SK-N-SH (cell line): ENCODE measurements around the gene GRK3. TPM values are rescaled to one million over a fixed set of nuclear protein-coding genes. Genes with fewer than 3 reads are reported as not detected.

Experiments
- CTCF ChIA-PET: fragments of 300-600, 350-600 bp; formaldehyde crosslinking; extraction: SDS; loops from one replicate; lab custom pipeline; 2021; lab: Yijun Ruan, JAX
- POLR2A ChIA-PET: fragments of 350-600 bp; sonication (Branson Sonifier 250); formaldehyde crosslinking; extraction: SDS; loops from one replicate; lab custom pipeline; 2020; ENCODE audit warnings: antibody characterized with exemption, inconsistent platforms; lab: Yijun Ruan, JAX
- DNase-seq: peaks from one replicate; pipeline ENCODE4 v3.0.0; 2012
- H2AFZ ChIP-seq: fragments of 200-600 bp; sonication (generic); 2 replicates; pipeline ENCODE4 v1.8.1; 2016; ENCODE audit warnings: antibody characterized with exemption, mild to moderate bottlenecking, low read depth
- H3F3A ChIP-seq: fragments of 200-600 bp; sonication (generic); replicated peaks from 2 replicates; pipeline ENCODE3; 2016; ENCODE audit warnings: antibody characterized with exemption, mild to moderate bottlenecking; ENCODE audit not compliant: insufficient read depth
- H3K27ac ChIP-seq, 2 experiments: fragments of 200-500 bp in 1 of 2; fragments of 200-600 bp in 1 of 2; sonication (Bioruptor generic) in 1 of 2; sonication (generic), shearing (Covaris generic) in 1 of 2; 2 replicates each; pipeline versions ENCODE4 v1.5.1 to v1.6.1; 2014 to 2016; ENCODE audit warnings: low read depth in 2 of 2, inconsistent platforms in 1 of 2, low read length in 1 of 2, mild to moderate bottlenecking in 1 of 2, mixed read lengths in 1 of 2
- H3K27me3 ChIP-seq: fragments of 200-600 bp; sonication (generic), shearing (Covaris generic); 2 replicates; pipeline ENCODE4 v1.6.1; 2016; ENCODE audit warnings: mixed run types; ENCODE audit not compliant: insufficient read depth
- H3K36me3 ChIP-seq, 2 experiments: fragments of 200-500 bp in 1 of 2; fragments of 200-600 bp in 1 of 2; sonication (Bioruptor generic) in 1 of 2; sonication (generic) in 1 of 2; replicated peaks in 1 of 2; 2 replicates each; pipeline versions ENCODE3 to v1.5.1; 2014 to 2016; ENCODE audit warnings: low read length in 1 of 2, mild to moderate bottlenecking in 1 of 2; ENCODE audit not compliant: insufficient read depth in 2 of 2, control insufficient read depth in 1 of 2
- H3K4me1 ChIP-seq, 2 experiments: fragments of 200-500 bp in 1 of 2; fragments of 200-600 bp in 1 of 2; sonication (Bioruptor generic) in 1 of 2; sonication (generic), shearing (Covaris generic) in 1 of 2; 2 replicates each; pipeline versions ENCODE4 v1.5.1 to v1.6.1; 2014 to 2016; ENCODE audit warnings: low read depth in 1 of 2, low read length in 1 of 2, mixed run types in 1 of 2; ENCODE audit not compliant: insufficient read depth in 2 of 2, control insufficient read depth in 1 of 2
- H3K4me2 ChIP-seq: fragments of 200-600 bp; sonication (generic), shearing (Covaris generic); 2 replicates; pipeline ENCODE4 v1.6.1; 2017; ENCODE audit warnings: mixed run types
- H3K4me3 ChIP-seq, 2 experiments: fragments of 200-500 bp in 1 of 2; fragments of 200-600 bp in 1 of 2; sonication (Bioruptor generic) in 1 of 2; sonication (generic), shearing (Covaris generic) in 1 of 2; 2 replicates each; pipeline versions ENCODE4 v1.5.1 to v1.8.1; 2014 to 2016; ENCODE audit warnings: low read depth in 2 of 2, inconsistent platforms in 1 of 2, low read length in 1 of 2, mild to moderate bottlenecking in 1 of 2, mixed read lengths in 1 of 2, moderate library complexity in 1 of 2
- H3K79me2 ChIP-seq: fragments of 200-600 bp; sonication (generic); 2 replicates; pipeline ENCODE4 v1.8.1; 2017; ENCODE audit warnings: mild to moderate bottlenecking; ENCODE audit not compliant: insufficient read depth
- H3K9ac ChIP-seq: fragments of 200-600 bp; sonication (generic); 2 replicates; pipeline ENCODE4 v1.6.1; 2017; ENCODE audit warnings: mixed run types
- H3K9me2 ChIP-seq: fragments of 200-600 bp; sonication (generic); 2 replicates; pipeline ENCODE4 v1.6.1; 2017; ENCODE audit warnings: mixed run types
- H3K9me3 ChIP-seq: fragments of 200-600 bp; sonication (generic); 2 replicates; pipeline ENCODE4 v1.6.1; 2017; ENCODE audit warnings: mixed run types, mild to moderate bottlenecking, moderate library complexity
- H4K20me1 ChIP-seq: fragments of 200-600 bp; sonication (generic); 2 replicates; pipeline ENCODE4 v1.6.1; 2017; ENCODE audit warnings: mild to moderate bottlenecking, mixed run types; ENCODE audit not compliant: insufficient read depth
- ELF1 ChIP-seq: IDR thresholded peaks from 2 replicates; pipeline ENCODE4 v1.4.0; 2012
- EZH2phosphoT487 ChIP-seq: fragments of 200-600 bp; sonication (generic); IDR thresholded peaks from 2 replicates; pipeline ENCODE4 v1.6.1; 2017; ENCODE audit warnings: low read depth, mixed run types, mild to moderate bottlenecking, antibody characterized with exemption, moderate library complexity, borderline replicate concordance
- GABPA ChIP-seq: IDR thresholded peaks from 2 replicates; pipeline ENCODE4 v1.4.0; 2012; ENCODE audit warnings: low read depth, mild to moderate bottlenecking
- NFIC ChIP-seq: IDR thresholded peaks from 2 replicates; pipeline ENCODE4 v1.4.0; 2012; ENCODE audit warnings: borderline replicate concordance
- POLR2AphosphoS5 ChIP-seq: IDR thresholded peaks from 2 replicates; pipeline ENCODE4 v1.6.1; 2012; ENCODE audit warnings: low read depth, low read length
- RCOR1 ChIP-seq: fragments of 150-350 bp; IDR thresholded peaks from 2 replicates; pipeline ENCODE4 v1.6.1; 2017; ENCODE audit warnings: antibody characterized with exemption, low read length
- RFX5 ChIP-seq: IDR thresholded peaks from 2 replicates; pipeline ENCODE4 v1.6.1; 2012; ENCODE audit warnings: mild to moderate bottlenecking, improper control_type of control experiment, low read length
- RXRA ChIP-seq: IDR thresholded peaks from 2 replicates; pipeline ENCODE4 v1.4.0; 2012; ENCODE audit warnings: low read depth, mild to moderate bottlenecking, borderline replicate concordance
- SIN3A ChIP-seq: IDR thresholded peaks from 2 replicates; pipeline ENCODE4 v1.6.1; 2012; ENCODE audit warnings: low read depth, mild to moderate bottlenecking, low read length, moderate library complexity, borderline replicate concordance
- SMC3 ChIP-seq: IDR thresholded peaks from 2 replicates; pipeline ENCODE4 v1.6.1; 2012; ENCODE audit warnings: low read depth, low read length, improper control_type of control experiment
- TAF1 ChIP-seq: IDR thresholded peaks from 2 replicates; pipeline ENCODE4 v1.6.1; 2012; ENCODE audit warnings: low read depth, mild to moderate bottlenecking, low read length, moderate library complexity, borderline replicate concordance
- TCF12 ChIP-seq: IDR thresholded peaks from 2 replicates; pipeline ENCODE4 v1.4.0; 2012
- YY1 ChIP-seq: IDR thresholded peaks from 2 replicates; pipeline ENCODE4 v1.4.0; 2012; ENCODE audit warnings: low read depth, mild to moderate bottlenecking
- WGBS: methylation state at CpG from one replicate; pipeline ENCODE4 v1.1.6; 2017; ENCODE audit warnings: low lambda C conversion rate; 5-methylcytosine and 5-hydroxymethylcytosine counted together
- polyA plus RNA-seq, 3 experiments: library from polyadenylated mRNA; depleted of rRNA; stranded (reverse); fragments of >200 nt; gene quantifications; 2 replicates each; pipeline ENCODE4 v1.2.3, GENCODE V29; 2012
- TF ChIP-seq, protein P1 (sequence below): fragments of 200-600 bp; sonication (generic); IDR thresholded peaks from 2 replicates; pipeline ENCODE4 v1.6.1; 2017; ENCODE audit warnings: antibody characterized with exemption, mild to moderate bottlenecking, moderate library complexity
- TF ChIP-seq, protein P2 (sequence below): IDR thresholded peaks from 2 replicates; pipeline ENCODE4; 2012
- TF ChIP-seq, protein P3 (sequence below): IDR thresholded peaks from 2 replicates; pipeline ENCODE4 v1.4.0; 2012; ENCODE audit warnings: low read depth, borderline replicate concordance
- TF ChIP-seq, protein P4 (sequence below): fragments of 150-350 bp; IDR thresholded peaks from 2 replicates; pipeline ENCODE4 v1.6.1; 2017; ENCODE audit warnings: antibody characterized with exemption, low read length, low read depth, borderline replicate concordance

The GRK3 gene
- polyA plus RNA-seq, 1 of the 3 experiments (the other 2 are of a cell fraction), result 1.3 TPM

DNA sequence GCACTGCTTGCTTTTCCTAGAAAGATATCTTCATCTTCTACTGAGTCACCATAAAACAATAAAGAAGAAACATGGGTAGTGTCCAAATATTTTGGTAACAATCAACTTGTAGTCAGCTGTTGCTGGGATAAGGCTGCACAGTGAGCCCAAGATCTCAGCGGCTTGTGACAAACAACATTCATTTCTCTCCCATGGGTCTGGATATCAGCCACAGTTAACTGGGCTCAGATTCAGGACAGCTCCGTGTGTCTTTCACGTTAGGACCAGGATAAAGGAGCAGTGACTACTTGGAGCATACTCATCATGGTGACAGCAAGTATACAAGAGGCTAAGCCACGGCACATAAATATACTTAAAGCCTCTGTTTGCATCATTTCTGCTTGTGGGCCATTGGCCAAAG, 27.9 kb upstream of the GRK3 start:
- 55% methylated on average over 4 of the region's 4 CpGs for WGBS
- H3K36me3 ChIP-seq, result no peaks in the 10 kb centered on the region

DNA sequence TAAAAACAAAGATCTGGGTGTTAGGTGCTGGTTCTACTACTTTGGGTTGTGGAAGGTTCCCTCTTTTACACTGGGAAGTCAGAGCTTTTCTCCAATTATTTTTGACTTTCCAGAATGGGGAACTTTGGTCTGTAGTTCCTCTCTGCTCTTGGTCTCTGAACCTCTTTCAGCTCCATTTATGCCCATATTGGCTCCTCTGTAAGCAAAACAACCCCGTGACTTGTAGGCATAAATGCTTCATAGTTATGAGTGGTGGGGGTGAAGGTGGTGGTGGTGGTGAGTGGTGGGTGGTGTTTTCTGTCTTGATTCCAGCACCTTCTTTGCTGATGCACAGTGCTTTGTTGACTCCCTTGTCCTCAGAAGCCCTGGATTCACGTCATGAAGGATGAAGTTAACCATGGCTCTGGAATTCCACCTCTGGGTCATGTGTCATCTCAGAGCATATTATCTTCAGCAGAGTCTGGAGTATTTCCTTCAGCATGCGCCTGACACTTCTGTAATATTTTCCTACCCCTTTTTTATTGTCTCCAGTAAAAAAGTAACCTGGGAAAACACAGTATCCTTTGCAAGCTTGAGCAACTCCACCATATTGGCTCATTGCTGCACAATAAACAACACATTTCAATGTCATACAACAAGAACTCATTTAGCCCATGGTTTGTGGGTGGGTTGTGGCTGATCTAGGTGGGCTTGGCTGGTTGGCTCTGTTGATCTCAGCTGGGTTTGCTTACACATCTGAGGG, 24.1 kb upstream of the GRK3 start:
- no peak for DNase-seq
- H3K79me2 ChIP-seq, result no peaks in the 10 kb centered on the region
- no peak overlapping the region for H3K27ac ChIP-seq
- TF ChIP-seq, protein P1, sequence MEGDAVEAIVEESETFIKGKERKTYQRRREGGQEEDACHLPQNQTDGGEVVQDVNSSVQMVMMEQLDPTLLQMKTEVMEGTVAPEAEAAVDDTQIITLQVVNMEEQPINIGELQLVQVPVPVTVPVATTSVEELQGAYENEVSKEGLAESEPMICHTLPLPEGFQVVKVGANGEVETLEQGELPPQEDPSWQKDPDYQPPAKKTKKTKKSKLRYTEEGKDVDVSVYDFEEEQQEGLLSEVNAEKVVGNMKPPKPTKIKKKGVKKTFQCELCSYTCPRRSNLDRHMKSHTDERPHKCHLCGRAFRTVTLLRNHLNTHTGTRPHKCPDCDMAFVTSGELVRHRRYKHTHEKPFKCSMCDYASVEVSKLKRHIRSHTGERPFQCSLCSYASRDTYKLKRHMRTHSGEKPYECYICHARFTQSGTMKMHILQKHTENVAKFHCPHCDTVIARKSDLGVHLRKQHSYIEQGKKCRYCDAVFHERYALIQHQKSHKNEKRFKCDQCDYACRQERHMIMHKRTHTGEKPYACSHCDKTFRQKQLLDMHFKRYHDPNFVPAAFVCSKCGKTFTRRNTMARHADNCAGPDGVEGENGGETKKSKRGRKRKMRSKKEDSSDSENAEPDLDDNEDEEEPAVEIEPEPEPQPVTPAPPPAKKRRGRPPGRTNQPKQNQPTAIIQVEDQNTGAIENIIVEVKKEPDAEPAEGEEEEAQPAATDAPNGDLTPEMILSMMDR, result no peak
- TF ChIP-seq SIN3A (no peak), SMC3 (no peak), POLR2AphosphoS5 (no peak), ELF1 (no peak), EZH2phosphoT487 (no peak), YY1 (no peak), RFX5 (no peak), RXRA (no peak)
- TF ChIP-seq, protein P2, sequence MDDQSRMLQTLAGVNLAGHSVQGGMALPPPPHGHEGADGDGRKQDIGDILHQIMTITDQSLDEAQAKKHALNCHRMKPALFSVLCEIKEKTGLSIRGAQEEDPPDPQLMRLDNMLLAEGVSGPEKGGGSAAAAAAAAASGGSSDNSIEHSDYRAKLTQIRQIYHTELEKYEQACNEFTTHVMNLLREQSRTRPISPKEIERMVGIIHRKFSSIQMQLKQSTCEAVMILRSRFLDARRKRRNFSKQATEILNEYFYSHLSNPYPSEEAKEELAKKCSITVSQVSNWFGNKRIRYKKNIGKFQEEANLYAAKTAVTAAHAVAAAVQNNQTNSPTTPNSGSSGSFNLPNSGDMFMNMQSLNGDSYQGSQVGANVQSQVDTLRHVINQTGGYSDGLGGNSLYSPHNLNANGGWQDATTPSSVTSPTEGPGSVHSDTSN, result no peak
- TF ChIP-seq, protein P3, sequence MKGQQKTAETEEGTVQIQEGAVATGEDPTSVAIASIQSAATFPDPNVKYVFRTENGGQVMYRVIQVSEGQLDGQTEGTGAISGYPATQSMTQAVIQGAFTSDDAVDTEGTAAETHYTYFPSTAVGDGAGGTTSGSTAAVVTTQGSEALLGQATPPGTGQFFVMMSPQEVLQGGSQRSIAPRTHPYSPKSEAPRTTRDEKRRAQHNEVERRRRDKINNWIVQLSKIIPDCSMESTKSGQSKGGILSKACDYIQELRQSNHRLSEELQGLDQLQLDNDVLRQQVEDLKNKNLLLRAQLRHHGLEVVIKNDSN, result no peak
- TF ChIP-seq, all 33 proteins: peak for 0
- H3K4me2 ChIP-seq, result no peak overlapping the region
- no peaks in the 10 kb centered on the region; a peak in 2 of 4 replicates for H3K4me1 ChIP-seq
- no peak overlapping the region for H2AFZ ChIP-seq
- peaks cover 12% of the 10 kb centered on the region for H3F3A ChIP-seq
- H3K36me3 ChIP-seq, result no peaks in the 10 kb centered on the region
- no peaks in the 10 kb centered on the region for H4K20me1 ChIP-seq
- H3K4me3 ChIP-seq, result no peak overlapping the region
- WGBS, result 56% methylated on average over 3 of the region's 3 CpGs
- ChIA-PET POLR2A (no interaction called here), CTCF (interaction anchor here (4.3 kb wide), 1 partner anchor 161 kb away, joined by 41 read pairs; no protein-coding TSS in a partner anchor)
- H3K9me3 ChIP-seq, result no peaks in the 10 kb centered on the region
- no peaks in the 10 kb centered on the region for H3K9me2 ChIP-seq
- H3K9ac ChIP-seq, result no peak overlapping the region
- no peaks in the 10 kb centered on the region for H3K27me3 ChIP-seq

More for the DNA sequence above, 27.9 kb upstream of the GRK3 start:
- Histone ChIP-seq H3K4me3 (no peak overlapping the region), H3F3A (no peaks in the 10 kb centered on the region), H3K79me2 (no peaks in the 10 kb centered on the region), H3K4me1 (no peaks in the 10 kb centered on the region), H4K20me1 (no peaks in the 10 kb centered on the region), H3K27me3 (no peaks in the 10 kb centered on the region), H3K9ac (no peak overlapping the region), H3K9me3 (no peaks in the 10 kb centered on the region), H3K27ac (no peak overlapping the region), H3K9me2 (no peaks in the 10 kb centered on the region), H2AFZ (no peak overlapping the region), H3K4me2 (no peak overlapping the region)
- CTCF ChIA-PET, result interaction anchor here (0.7 kb wide), 1 partner anchor 189 kb away, joined by 4 read pairs; no protein-coding TSS in a partner anchor
- TF ChIP-seq SMC3, result no peak
- no peak for TF ChIP-seq TCF12
- TF ChIP-seq GABPA, result no peak
- TF ChIP-seq, protein P4, sequence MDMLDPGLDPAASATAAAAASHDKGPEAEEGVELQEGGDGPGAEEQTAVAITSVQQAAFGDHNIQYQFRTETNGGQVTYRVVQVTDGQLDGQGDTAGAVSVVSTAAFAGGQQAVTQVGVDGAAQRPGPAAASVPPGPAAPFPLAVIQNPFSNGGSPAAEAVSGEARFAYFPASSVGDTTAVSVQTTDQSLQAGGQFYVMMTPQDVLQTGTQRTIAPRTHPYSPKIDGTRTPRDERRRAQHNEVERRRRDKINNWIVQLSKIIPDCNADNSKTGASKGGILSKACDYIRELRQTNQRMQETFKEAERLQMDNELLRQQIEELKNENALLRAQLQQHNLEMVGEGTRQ, result no peak
- no peak for TF ChIP-seq ELF1
- TF ChIP-seq, protein P2, result no peak
- TF ChIP-seq NFIC, result no peak
- no peak for TF ChIP-seq TAF1
- TF ChIP-seq RCOR1, result no peak
- no peak for TF ChIP-seq SIN3A
- POLR2A ChIA-PET, result no interaction called here
- no peak for DNase-seq
